ENCODE data around the gene TBC1D2B. TPM values are rescaled to one million over a fixed set of nuclear protein-coding genes. Genes with fewer than 3 reads are reported as not detected.

TBC1D2B gene
- total and polyA plus RNA-seq, 2 donors (not counting 3 experiments of a cell fraction or from before 2014, with no cell fraction given), result 30.8 to 46.1 TPM

DNA sequence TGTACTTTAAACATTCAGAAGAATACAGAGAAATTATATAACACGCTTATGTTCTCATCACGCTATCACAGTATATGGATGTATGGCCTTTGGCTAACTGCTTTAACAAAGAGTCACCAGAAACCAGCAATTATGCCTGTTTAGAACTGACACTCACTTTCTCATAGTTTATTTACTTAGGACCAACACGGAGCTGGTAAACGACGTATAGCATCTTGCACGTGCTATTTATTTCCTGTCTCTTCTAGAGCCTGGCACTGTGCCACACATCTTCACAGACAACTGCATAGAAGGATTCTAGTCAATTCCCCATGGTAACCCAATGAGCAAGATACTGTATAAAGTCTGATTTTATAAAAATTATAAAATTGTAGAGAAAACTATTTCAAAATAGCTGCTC is 43.6 kb downstream of the TBC1D2B start:
- no TSS peak for BruUV-seq (replicated peaks)
- dilution Hi-C loops (cut with MboI; ENCODE audit: extremely low pct_ligation_motif_present, low sequenced_read_pairs), result no loop called here
- POLR2A ChIA-PET, result interaction anchor here (1.0 kb wide), 1 partner anchor 41 kb away, joined by 3 read pairs; no protein-coding TSS in a partner anchor

More for the DNA sequence above, 43.6 kb downstream of the TBC1D2B start:
- intact Hi-C loops (cut with micrococcal nuclease), result loop anchor here (2.0 kb wide), 2 partner anchors 17 to 35 kb away; no protein-coding TSS in a partner anchor
- H3K27ac ChIP-seq (ENCODE audit: insufficient read depth, low read depth, low read length), result peak overlapping the region; percentile 65
- CTCF ChIA-PET, result interaction anchor here (0.8 to 3.8 kb wide), 6 partner anchors 8 to 75 kb away, joined by 3 to 44 read pairs (median 13); no protein-coding TSS in a partner anchor
- peaks cover 34% of the 10 kb centered on the region for H3K4me1 ChIP-seq (ENCODE audit: control insufficient read depth, extremely low read depth, insufficient read depth, low read length)
- no peaks in the 10 kb centered on the region for H3K27me3 ChIP-seq (ENCODE audit: control insufficient read depth in 2 of 2, insufficient read depth in 2 of 2, low read length in 2 of 2)
- TF ChIP-seq MAX (IDR thresholded peaks at IDR 0.05; ENCODE audit: insufficient read depth, insufficient read length) (no peak), POLR2A (IDR thresholded peaks at IDR 0.05; ENCODE audit: low read depth, low read length) (no peak), POLR2AphosphoS5 (IDR thresholded peaks at IDR 0.05; ENCODE audit: insufficient read depth, low read depth, low read length) (no peak), FOS (IDR thresholded peaks at IDR 0.05; ENCODE audit: borderline replicate concordance, insufficient read depth, low read length) (no peak), GATA2 (IDR thresholded peaks at IDR 0.05; ENCODE audit: insufficient read depth, insufficient read length, low read depth, low read length) (no peak), MYC (IDR thresholded peaks at IDR 0.05; ENCODE audit: low read depth, low read length) (no peak)
- TF ChIP-seq, protein P1, sequence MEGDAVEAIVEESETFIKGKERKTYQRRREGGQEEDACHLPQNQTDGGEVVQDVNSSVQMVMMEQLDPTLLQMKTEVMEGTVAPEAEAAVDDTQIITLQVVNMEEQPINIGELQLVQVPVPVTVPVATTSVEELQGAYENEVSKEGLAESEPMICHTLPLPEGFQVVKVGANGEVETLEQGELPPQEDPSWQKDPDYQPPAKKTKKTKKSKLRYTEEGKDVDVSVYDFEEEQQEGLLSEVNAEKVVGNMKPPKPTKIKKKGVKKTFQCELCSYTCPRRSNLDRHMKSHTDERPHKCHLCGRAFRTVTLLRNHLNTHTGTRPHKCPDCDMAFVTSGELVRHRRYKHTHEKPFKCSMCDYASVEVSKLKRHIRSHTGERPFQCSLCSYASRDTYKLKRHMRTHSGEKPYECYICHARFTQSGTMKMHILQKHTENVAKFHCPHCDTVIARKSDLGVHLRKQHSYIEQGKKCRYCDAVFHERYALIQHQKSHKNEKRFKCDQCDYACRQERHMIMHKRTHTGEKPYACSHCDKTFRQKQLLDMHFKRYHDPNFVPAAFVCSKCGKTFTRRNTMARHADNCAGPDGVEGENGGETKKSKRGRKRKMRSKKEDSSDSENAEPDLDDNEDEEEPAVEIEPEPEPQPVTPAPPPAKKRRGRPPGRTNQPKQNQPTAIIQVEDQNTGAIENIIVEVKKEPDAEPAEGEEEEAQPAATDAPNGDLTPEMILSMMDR (IDR thresholded peaks at IDR 0.05; ENCODE audit: extremely low read depth in 1 of 2, insufficient read depth in 1 of 2, low read depth in 1 of 2, low read length in 2 of 2), result no peak
- H3K9me3 ChIP-seq (replicated peaks; ENCODE audit: control insufficient read depth, insufficient read depth, low read length), result no peaks in the 10 kb centered on the region
- no peaks in the 10 kb centered on the region for H3K9me1 ChIP-seq (replicated peaks; ENCODE audit: control insufficient read depth, extremely low read depth, insufficient read depth, low read length)
- H2AFZ ChIP-seq (ENCODE audit: low read depth, low read length), result no peak overlapping the region
- H3K4me2 ChIP-seq (ENCODE audit: insufficient read depth, low read length), result no peak overlapping the region
- no peak for FAIRE-seq
- H3K36me3 ChIP-seq (ENCODE audit: control insufficient read depth in 2 of 2, extremely low read depth in 1 of 2, insufficient read depth in 2 of 2, low read length in 2 of 2), result no peaks in the 10 kb centered on the region
- H4K20me1 ChIP-seq (replicated peaks; ENCODE audit: control insufficient read depth, extremely low read depth, insufficient read depth, low read length), result no peaks in the 10 kb centered on the region
- peak overlapping the region; percentile 2 for H3K9ac ChIP-seq (replicated peaks; ENCODE audit: extremely low read depth, insufficient read depth, low read length)
- H3K79me2 ChIP-seq (ENCODE audit: control insufficient read depth, insufficient read depth, low read length), result peaks cover 9% of the 10 kb centered on the region
- DNase-seq (ENCODE audit: low read depth, low spot score), result peak; percentile 63
- H3K4me3 ChIP-seq (replicated peaks in 1 of 3; ENCODE audit: insufficient read depth in 1 of 3, low read depth in 1 of 3, low read length in 3 of 3), result no peak overlapping the region

Data from endothelial cell of umbilical vein (primary cell).